NCI-H82 treated with DMSO at 0.1 percent for 48 hours (cell line): ENCODE measurements around the gene MAP1LC3A.

Experiments
- DNase-seq: peaks from one replicate; lab custom pipeline; 2025; ENCODE audit not compliant: unreplicated experiment; lab: John Stamatoyannopoulos, UW

The MAP1LC3A gene

GRCh38 chr20:34574861-34575260, 16.3 kb downstream of the MAP1LC3A start:
- no peak for DNase-seq

- no peak for DNase-seq
Observed at GRCh38 chr20:34575271-34575670, 16.8 kb downstream of the MAP1LC3A start.

- no peak for DNase-seq
Observed at GRCh38 chr20:34575756-34576155, 17.2 kb downstream of the MAP1LC3A start.

GRCh38 chr20:34577061-34577460, 18.5 kb downstream of the MAP1LC3A start:
- DNase-seq: no peak

GRCh38 chr20:34578025-34578424, 19.5 kb downstream of the MAP1LC3A start:
- DNase-seq: no peak

- DNase-seq: no peak
Observed at GRCh38 chr20:34578521-34578920, 20.0 kb downstream of the MAP1LC3A start.

GRCh38 chr20:34579191-34579978, 20.9 kb downstream of the MAP1LC3A start:
- DNase-seq: no peak

GRCh38 chr20:34579979-34580940, 21.7 kb downstream of the MAP1LC3A start:
- DNase-seq: no peak

- DNase-seq: no peak
Observed at GRCh38 chr20:34581341-34582184, 23.0 kb downstream of the MAP1LC3A start.

GRCh38 chr20:34582221-34582620, 23.7 kb downstream of the MAP1LC3A start:
- no peak for DNase-seq

- no peak for DNase-seq
Observed at GRCh38 chr20:34582911-34583310, 24.4 kb downstream of the MAP1LC3A start.

GRCh38 chr20:34583544-34583943, 25.0 kb downstream of the MAP1LC3A start:
- no peak for DNase-seq

- DNase-seq: no peak
Observed at GRCh38 chr20:34585019-34585418, 26.5 kb downstream of the MAP1LC3A start.

- DNase-seq: no peak
Observed at GRCh38 chr20:34586488-34587163, 28.1 kb downstream of the MAP1LC3A start.

GRCh38 chr20:34595377-34596184, 37.1 kb downstream of the MAP1LC3A start:
- DNase-seq: no peak

- DNase-seq: no peak
Observed at GRCh38 chr20:34600892-34601653, 42.6 kb downstream of the MAP1LC3A start.

GRCh38 chr20:34604980-34605788, 46.7 kb downstream of the MAP1LC3A start:
- DNase-seq: no peak

GRCh38 chr20:34607066-34607465, 48.5 kb downstream of the MAP1LC3A start:
- no peak for DNase-seq
